Mammary epithelial cell (primary cell): Measurements from ENCODE around the gene ZBTB22.

Experiments
- CTCF ChIP-seq, 2 donors: IDR thresholded peaks in 1 of 2; conservative IDR thresholded peaks in 1 of 2; 2 replicates each; pipeline ENCODE4 v1.5.1; 2011 to 2012; ENCODE audit warnings: inconsistent platforms in 2 of 2, low read length in 2 of 2, mild to moderate bottlenecking in 2 of 2, control low read depth in 1 of 2, low read depth in 1 of 2; ENCODE audit not compliant: insufficient read depth in 1 of 2; ENCODE audit errors: extremely low read depth in 1 of 2
- EZH2 ChIP-seq: IDR thresholded peaks from 2 replicates; pipeline ENCODE4 v1.6.1; 2012; ENCODE audit warnings: low read length, inconsistent platforms, borderline replicate concordance

GRCh38 chr6:33314943-33315792, 2.4 kb downstream of the ZBTB22 start:
- TF ChIP-seq CTCF (conservative IDR thresholded peaks at IDR 0.05 in 1 of 2, IDR thresholded peaks at IDR 0.05 in 1 of 2; ENCODE audit: extremely low read depth in 1 of 2, insufficient read depth in 1 of 2, low read depth in 1 of 2, low read length in 2 of 2) (no peak), EZH2 (no peak)
